GM19099 (cell line): ENCODE results near the gene ZNF407.

ENCODE experiments used
- POLR2A ChIP-seq: IDR thresholded peaks from 3 replicates; pipeline ENCODE4 v1.6.1; 2011; ENCODE audit warnings: low read depth; ENCODE audit not compliant: insufficient read length; ENCODE audit errors: extremely low read depth

Gene ZNF407

DNA sequence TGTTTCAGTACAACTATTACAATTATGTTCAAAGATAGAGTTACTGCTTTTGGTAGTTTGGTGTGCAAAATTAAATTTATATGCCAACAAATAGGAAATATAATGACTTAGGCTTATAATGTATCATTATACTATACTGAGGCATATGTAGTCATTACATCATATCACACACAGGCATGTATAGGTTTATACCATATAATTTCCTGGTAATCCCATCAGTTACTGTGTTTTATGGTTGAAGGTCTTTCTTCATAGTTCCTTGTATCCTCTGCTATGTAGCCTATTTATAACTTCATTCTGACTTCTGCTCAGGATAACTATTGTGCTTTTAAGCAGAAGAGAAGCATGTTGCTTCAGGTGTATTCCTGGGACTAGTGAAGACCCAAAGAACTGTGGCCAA, 110.5 kb downstream of the ZNF407 start:
- no peak for TF ChIP-seq POLR2A

DNA sequence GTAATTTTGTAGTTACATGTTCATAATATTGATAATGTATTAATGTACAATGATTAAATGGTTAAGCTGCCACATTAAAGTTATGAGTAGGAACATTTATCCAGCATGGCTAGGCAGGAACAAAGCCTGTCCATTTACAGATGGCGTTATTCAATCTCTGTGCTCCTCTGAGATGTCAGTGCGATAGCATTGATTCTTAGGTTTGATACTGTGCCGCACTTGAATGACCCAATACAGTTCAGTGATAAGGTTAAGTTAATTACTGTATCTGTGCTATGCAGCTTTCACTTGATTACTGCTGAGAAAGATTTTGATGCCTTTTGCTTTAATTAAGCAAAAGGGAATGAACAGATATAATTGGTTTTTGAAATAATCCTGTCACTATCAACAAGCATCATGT, 111.8 kb downstream of the ZNF407 start:
- no peak for TF ChIP-seq POLR2A

DNA sequence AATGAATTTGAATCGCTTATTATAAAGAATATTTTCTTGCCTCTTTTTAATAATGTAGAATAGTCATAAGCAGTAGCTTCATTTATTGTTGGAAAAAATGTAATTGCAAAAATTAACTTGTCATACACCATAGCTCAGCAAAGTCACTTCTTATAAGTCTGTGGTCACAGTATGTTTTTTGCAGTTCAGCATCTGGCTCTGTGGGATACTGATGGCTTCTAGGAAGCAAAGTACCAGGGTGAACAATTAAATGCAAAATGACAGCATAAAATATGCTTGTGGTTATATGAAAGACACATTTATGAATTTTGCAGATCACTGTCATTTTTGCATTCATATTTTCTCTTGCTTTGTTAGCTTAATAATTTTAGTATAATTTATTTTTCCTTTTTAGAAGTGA, 116.5 kb downstream of the ZNF407 start:
- no peak for TF ChIP-seq POLR2A

DNA sequence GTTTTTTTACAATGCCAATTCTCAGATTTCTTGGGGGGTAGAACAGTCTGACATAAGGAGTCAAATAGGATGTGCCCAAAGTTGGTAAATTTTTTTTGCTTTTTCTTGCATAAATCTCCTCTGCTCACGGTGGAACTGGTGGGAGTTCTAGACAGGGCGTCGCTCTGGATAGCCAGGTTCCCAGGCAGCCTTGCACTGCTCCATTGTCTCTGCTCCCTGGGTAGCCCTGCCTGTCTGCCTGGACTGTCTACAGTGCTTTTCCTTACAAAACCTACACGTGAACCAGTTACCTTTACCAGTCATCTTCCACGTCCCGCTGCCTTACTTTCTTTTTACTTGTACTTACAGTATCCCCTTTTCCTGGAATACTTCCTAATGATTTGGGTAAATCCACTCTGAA, 117.1 kb downstream of the ZNF407 start:
- TF ChIP-seq POLR2A, result no peak

DNA sequence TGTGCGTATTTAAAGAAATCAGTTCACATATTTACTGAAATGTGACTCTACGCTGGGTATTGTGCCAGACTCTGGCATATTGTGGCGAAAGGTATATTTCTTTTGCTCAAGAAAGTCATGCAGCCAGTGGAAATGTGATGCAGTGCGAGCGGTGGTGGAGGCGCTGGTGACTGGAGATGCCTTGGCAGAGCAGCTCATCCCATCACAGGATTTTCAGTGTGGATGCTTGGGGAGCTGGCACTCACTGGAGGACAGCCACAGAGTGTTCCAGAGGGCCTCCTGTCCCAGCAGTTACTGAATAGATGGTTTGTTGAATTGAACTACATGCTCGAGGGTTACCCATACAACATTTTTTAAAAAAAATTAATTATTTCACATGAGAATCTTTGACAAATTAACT, 117.6 kb downstream of the ZNF407 start:
- TF ChIP-seq POLR2A, result no peak

DNA sequence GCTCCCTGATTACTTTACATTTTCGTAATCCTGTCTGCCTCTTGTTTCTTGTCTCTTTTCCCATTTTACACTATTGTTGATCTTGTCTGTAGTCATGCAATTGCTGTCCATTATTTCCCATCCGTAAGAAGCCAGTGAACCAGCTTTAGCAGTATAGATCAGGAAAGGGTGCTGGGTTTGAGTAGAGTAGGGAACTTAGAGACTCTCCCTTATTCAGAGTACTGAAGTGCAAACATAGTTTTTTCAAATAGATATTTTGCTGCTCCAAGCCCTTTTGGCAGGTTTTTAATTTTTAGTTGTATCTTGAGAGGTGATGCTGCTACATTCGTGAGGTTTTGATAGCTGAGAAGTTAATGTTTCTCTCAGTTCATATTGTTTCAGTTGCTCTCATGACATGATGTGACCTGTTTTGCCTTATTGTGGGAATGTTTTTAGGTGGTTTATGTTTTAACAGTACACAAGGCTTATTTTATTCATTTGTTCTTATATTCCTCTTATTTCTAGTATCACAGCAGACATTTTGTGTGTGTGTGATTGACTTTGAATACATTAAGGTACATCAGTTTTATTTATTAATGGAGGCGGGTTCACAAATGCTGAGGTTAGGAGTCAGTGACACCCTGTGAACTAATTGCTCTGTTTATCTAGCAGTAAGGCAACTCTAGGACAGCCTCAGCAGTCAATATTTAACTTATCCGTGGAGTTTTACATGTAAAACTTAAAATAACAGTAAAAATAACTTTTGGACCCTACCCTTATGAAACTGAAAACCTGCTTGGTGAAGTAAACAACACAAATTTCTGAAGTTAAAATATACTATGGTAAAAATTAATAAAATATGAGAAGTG, 118.4 kb downstream of the ZNF407 start:
- no peak for TF ChIP-seq POLR2A

DNA sequence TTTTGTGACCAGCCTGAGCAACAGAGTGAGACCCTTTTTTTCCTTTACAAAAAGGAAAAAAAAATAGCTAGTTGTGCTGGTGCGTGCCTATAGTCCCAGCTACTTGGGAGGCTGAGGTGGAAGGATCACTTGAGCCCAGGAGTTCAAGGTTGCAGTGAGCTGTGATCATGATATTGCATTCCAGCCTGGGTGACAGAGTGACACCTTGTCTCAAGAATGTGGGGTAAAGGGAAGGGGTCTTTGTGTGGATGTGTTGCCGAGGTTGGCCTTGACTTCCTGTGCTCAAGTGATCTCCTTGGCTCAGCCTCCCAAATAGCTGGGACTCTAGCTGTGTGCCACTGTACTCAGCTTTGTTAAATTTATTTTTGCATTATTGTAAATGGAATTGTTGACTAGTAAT, 120.6 kb downstream of the ZNF407 start:
- no peak for TF ChIP-seq POLR2A

DNA sequence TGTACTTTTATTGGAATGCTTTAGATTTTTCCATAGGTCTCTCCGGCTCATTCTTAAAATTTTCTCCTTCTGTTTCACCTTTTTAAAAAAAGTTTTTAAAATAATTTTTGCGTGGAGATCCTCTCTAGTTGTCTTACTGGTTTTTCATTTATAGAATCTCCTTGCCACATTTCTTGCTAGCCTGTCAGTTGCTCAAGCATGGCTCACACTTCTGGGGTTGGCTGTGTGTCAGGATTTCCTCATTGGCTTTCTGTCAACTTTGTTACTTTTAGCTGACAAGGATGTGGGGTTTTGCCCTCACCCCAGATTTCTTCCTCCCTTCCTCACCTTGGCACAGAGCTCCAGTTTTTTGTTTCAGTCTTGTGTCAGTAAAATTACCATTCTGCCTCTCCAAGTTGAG, 124.6 kb downstream of the ZNF407 start:
- no peak for TF ChIP-seq POLR2A

DNA sequence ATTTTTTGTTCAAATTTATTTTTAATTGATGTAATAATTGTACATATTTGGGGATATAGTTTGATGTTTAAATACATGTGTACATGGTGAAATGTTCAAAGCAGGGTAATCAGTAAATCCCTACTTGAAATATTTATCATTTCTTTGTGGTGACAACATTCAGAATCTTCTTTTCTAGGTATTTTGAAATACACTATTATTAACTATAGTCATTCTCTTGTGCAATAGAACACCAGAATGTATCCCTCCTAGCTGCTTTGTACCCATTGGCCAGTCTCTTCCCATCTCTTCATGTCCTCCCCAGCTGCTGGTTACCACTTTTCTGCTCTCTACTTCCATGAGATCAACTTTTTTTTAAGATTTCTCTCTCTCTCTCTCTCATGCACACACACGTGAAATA, 126.5 kb downstream of the ZNF407 start:
- no peak for TF ChIP-seq POLR2A

DNA sequence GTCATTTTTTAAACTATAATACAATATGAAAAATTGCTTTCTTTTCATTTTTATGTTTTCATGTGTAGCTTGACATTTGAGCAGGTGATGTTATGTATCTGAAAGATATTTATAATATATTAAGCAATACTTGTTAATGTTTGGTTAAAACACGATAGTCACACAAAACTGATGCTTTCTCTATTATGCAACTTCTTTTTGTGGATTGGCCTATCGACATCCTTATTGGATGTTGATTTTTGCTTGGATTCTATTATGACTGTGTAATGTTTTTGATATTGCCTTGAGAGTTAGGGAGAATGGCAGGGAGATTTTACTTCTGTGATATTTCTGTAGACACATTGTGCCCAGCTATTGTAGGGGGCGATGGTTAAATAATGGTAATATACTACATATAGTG, 128.0 kb downstream of the ZNF407 start:
- TF ChIP-seq POLR2A, result no peak

DNA sequence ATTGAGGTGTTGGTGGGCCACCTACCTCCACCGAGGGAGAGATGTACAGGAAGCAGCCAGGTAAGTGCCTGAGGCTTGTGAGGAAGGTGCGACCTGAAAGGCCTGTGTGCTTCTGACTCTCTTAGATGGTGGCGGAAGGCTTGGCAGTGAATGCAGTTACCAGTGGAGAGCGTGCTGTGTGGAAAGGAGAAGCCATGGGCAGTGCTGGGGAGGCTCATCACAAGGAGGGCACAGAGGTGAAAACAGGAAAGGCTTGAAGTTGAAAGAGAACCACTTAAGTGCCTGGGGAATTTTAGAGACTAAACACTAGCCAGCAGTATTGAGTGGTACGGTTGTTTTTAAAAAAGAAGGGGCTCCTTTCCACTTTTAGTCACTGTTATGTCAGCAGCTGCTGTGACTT, 130.9 kb downstream of the ZNF407 start:
- no peak for TF ChIP-seq POLR2A

DNA sequence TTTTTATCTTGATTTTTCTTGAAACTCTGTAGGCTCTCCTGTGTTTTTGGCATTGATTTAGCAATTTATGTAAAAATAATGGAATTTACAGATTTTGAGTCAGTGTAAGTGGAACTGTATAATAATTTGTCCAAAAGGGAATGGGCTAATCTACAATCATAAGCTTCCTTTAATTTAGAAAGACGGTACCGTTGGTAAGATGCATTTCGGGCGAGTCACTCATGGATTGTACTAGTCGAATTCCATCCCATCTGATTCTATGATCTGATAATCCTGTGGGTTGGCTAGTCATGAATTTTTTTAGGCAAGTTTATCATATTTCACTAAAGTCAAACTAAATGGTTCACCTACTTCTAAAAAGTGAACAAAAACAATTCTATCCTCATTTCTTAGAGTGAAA, 133.4 kb downstream of the ZNF407 start:
- TF ChIP-seq POLR2A, result no peak

DNA sequence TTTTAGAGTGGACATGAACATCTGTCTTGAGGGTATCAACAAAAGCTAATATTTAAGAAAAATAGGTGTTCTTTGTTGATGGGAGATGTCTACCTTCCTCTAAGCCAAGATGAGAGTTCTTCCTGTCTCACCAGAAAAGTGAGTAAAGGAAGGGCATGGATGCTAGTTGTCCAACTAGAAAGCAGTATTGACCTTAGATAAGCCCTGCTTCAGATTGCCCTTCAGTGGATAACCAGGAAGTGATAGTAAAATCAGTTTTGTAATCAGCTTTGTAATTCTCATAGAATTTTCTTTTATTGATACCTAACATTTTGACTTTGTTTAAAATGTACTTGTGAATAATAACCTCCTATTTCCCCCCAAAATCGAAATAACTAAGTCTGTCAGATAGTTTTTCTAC, 134.7 kb downstream of the ZNF407 start:
- TF ChIP-seq POLR2A, result no peak

DNA sequence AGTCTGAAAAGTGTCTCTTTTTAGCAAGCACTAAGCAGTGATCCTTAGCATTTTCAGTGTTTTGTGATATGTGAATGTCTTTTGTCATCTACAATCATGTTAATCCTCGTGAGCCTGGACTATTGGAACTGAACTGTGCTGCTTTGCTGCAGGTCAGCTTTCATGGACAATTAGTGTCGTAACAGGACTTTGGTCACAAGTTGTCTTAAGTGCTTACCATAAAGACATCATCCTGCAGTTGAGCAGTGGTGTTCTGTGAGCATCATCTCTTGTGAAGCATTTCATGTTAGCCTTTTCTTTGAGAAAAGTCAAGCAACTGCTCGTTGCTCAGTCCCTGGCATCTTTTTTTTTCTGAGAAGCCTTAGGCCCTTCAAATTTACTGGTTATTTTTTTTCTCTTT, 135.9 kb downstream of the ZNF407 start:
- TF ChIP-seq POLR2A, result no peak

DNA sequence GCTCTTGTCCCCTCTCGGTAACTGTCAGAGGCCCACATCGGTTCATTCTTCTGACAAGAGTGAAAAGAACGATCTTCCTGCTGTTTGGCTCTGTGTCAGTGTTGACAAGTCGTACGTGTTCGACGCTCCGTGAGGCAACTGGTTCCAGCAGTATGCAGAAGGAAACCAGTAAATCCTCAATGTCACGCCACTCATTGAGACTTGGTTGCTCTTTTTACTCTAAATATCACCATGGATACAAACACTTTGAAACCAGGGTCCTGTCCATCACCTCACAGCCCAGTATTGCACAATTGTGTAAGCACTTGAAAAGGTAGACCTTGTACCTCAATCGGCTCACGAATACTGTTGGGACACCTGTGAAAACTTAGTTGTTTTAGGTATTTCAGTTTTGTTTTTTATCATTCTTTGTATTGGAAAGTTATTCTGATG, 136.4 kb downstream of the ZNF407 start:
- TF ChIP-seq POLR2A, result no peak

DNA sequence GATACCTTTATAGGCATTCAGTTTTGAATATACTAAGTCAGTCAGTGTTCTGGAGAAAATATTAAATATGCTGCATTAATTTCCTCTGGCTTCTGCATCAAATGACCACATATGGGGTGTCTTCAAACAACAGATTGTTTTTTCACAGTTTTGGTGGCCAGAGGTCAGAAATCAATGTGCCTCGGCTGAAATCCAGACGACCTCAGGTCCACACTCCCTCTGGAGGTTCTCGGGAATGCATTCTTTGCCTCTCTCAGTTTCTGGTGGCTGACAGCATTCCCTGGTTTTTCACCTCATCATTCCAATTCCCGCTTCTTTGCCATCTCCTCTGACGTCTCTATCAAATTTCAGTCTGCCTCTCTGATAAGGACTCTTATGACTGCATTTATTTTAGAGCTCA, 142.3 kb downstream of the ZNF407 start:
- no peak for TF ChIP-seq POLR2A
